Measurements from ENCODE around the gene HOPX. TPM values are rescaled to one million over a fixed set of nuclear protein-coding genes. Genes with fewer than 3 reads are reported as not detected.
"Not testable (repeated sequence)": the region's sequence is repeated elsewhere in the genome, so short reads cannot be mapped to it uniquely, and the experiment has no call there.

Gene HOPX
- total and polyA plus RNA-seq, 4 experiments from 2014 or later = 16.9 to 163 (median 73.6) TPM

DNA sequence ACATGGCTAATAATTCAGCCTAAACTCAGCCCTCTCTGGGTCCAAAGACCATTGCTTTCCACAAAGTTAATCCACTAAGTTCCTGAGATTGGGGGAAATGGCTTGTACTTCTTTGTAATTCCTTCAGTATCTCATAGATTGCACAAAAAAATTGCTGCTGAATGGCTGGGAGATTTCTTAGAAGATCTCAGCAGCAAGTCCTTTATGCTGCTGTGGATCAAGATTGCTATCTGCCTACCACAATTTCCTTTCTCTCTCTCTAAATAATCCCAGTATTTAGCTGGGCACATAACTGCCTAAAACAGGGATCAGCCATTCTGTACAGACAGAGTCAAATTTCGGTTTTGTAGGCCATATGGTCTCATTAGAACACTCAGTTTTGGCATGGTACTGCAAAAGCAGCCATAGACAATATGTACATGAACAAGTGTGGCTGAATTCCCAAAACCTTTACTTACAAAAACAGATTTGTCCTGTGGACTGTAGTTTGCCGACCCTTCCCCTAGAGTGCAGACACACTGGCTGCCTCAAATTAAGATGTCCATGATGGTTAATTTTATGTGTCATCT is 18.5 kb upstream of the HOPX start:
- Histone ChIP-seq H3K36me3 (ENCODE audit: insufficient read depth, low read length) (no peaks in the 10 kb centered on the region), H3K9me3 (ENCODE audit: control insufficient read depth in 1 of 2, low read length in 2 of 2) (no peaks in the 10 kb centered on the region), H3K4me1 (ENCODE audit: insufficient read depth, low read length) (no peaks in the 10 kb centered on the region), H3K27ac (ENCODE audit: low read depth, low read length) (no peak overlapping the region), H3K4me3 (ENCODE audit: low read length in 2 of 2) (no peak overlapping the region), H3K27me3 (ENCODE audit: insufficient read depth, low read length) (peaks cover 5% of the 10 kb centered on the region)
- intact Hi-C loops (cut with micrococcal nuclease) = no loop called here
- ChIA-PET CTCF (ENCODE audit: partially characterized antibody) (no interaction called here), POLR2A (ENCODE audit: partially characterized antibody) (no interaction called here)
- Mint-ChIP-seq H3K9me3 (no peaks in the 10 kb centered on the region), H3K4me1 (peaks cover 0 to 5% (median 2%) of the 10 kb centered on the region in 4 donors), H3K36me3 (no peaks in the 10 kb centered on the region), H3K27me3 (no peaks in the 10 kb centered on the region), H3K27ac (no peak overlapping the region), H3K4me3 (no peak overlapping the region)
- DNase-seq = no peak

DNA sequence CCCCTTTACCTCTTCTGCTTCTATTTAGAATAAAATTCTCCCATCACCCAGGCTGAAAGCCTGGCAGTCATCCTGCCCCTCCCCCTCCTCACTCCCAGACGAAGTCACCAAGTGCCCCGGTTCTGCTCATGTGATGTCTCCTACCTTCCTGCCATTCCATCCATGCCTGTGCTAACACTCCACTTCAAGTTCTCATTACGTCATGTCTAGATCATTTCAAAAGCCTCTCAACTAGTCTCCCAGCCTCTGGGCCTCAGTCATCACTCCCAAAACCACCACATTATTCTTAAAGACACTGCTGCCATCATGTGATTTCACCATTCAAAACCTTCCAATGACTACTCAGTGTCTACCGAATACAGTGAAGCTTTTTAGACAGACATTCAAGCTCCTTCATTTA is 17.2 kb upstream of the HOPX start:
- Mint-ChIP-seq H3K4me1 (peaks cover 0 to 5% (median 2%) of the 10 kb centered on the region in 4 donors), H3K36me3 (no peaks in the 10 kb centered on the region), H3K9me3 (no peaks in the 10 kb centered on the region), H3K4me3 (no peak overlapping the region), H3K27ac (no peak overlapping the region), H3K27me3 (no peaks in the 10 kb centered on the region)
- Histone ChIP-seq H3K4me1 (ENCODE audit: insufficient read depth, low read length) (no peaks in the 10 kb centered on the region), H3K36me3 (ENCODE audit: insufficient read depth, low read length) (no peaks in the 10 kb centered on the region), H3K4me3 (ENCODE audit: low read length in 2 of 2) (no peak overlapping the region), H3K27me3 (ENCODE audit: insufficient read depth, low read length) (peaks cover 5% of the 10 kb centered on the region), H3K27ac (ENCODE audit: low read depth, low read length) (no peak overlapping the region), H3K9me3 (ENCODE audit: control insufficient read depth in 1 of 2, low read length in 2 of 2) (no peaks in the 10 kb centered on the region)
- POLR2A ChIA-PET (ENCODE audit: partially characterized antibody) = no interaction called here
- no peak for DNase-seq
- intact Hi-C loops (cut with micrococcal nuclease) = no loop called here
- CTCF ChIA-PET (ENCODE audit: partially characterized antibody) = no interaction called here

DNA sequence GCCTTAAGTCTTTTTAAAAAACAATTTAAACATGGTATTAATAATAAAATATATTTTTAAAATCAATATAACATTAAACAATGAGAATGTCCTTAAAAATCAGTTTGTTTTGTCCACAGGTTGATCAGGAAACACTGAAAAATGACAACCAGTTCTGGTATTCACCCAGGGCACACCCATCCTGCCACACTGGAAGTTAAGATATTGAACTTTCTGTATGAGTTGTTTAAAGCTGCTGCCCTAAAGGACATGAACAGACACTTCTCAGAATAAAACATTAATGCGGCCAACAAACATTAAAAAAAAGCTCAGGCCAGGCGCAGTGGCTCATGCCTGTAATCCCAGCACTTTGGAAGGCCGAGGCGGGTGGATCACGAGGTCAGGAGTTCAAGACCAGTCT is 15.0 kb upstream of the HOPX start:
- Histone ChIP-seq H3K36me3 (ENCODE audit: insufficient read depth, low read length) (no peaks in the 10 kb centered on the region), H3K27me3 (ENCODE audit: insufficient read depth, low read length) (peaks cover 5% of the 10 kb centered on the region), H3K27ac (ENCODE audit: low read depth, low read length) (no peak overlapping the region), H3K9me3 (ENCODE audit: control insufficient read depth in 1 of 2, low read length in 2 of 2) (no peaks in the 10 kb centered on the region), H3K4me1 (ENCODE audit: insufficient read depth, low read length) (no peaks in the 10 kb centered on the region), H3K4me3 (ENCODE audit: low read length in 2 of 2) (no peak overlapping the region)
- H3K36me3 Mint-ChIP-seq = no peaks in the 10 kb centered on the region
- intact Hi-C loops (cut with micrococcal nuclease) = no loop called here
- H3K4me1 Mint-ChIP-seq = peaks cover 0 to 5% (median 2%) of the 10 kb centered on the region in 4 donors
- no peak for DNase-seq
- H3K27me3 Mint-ChIP-seq = peaks cover 0 to 3% of the 10 kb centered on the region in 2 donors
- H3K9me3 Mint-ChIP-seq = no peaks in the 10 kb centered on the region
- ChIA-PET CTCF (ENCODE audit: partially characterized antibody) (interaction anchor here (1.1 kb wide), 1 partner anchor 9 kb away, joined by 3 read pairs; no protein-coding TSS in a partner anchor), POLR2A (ENCODE audit: partially characterized antibody) (no interaction called here)
- no peak overlapping the region for H3K4me3 Mint-ChIP-seq
- H3K27ac Mint-ChIP-seq = no peak overlapping the region

DNA sequence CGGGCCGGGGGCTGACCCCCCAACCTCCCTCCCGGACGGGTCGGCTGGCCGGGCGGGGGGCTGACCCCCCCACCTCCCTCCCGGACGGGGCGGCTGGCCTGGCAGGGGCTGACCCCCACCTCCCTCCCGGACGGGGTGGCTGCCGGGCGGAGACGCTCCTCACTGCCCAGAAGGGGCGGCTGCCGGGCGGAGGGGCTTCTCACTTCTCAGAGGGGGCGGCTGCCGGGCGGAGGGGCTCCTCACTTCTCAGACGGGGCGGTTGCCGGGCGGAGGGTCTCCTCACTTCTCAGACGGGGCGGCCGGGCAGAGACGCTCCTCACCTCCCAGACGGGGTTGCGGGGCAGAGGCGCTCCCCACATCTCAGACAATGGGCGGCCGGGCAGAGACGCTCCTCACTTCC is 12.4 kb upstream of the HOPX start:
- H3K36me3 ChIP-seq (ENCODE audit: insufficient read depth, low read length); H3K9me3 Mint-ChIP-seq; H3K4me1 ChIP-seq (ENCODE audit: insufficient read depth, low read length); H3K27ac Mint-ChIP-seq; intact Hi-C loops (cut with micrococcal nuclease); H3K4me1 Mint-ChIP-seq; DNase-seq; H3K9me3 ChIP-seq (ENCODE audit: control insufficient read depth in 1 of 2, low read length in 2 of 2); CTCF ChIA-PET (ENCODE audit: partially characterized antibody); H3K36me3 Mint-ChIP-seq; H3K27me3 ChIP-seq (ENCODE audit: insufficient read depth, low read length); POLR2A ChIA-PET (ENCODE audit: partially characterized antibody); H3K4me3 ChIP-seq (ENCODE audit: low read length in 2 of 2); H3K27me3 Mint-ChIP-seq; H3K4me3 Mint-ChIP-seq; H3K27ac ChIP-seq (ENCODE audit: low read depth, low read length): not testable (repeated sequence)

DNA sequence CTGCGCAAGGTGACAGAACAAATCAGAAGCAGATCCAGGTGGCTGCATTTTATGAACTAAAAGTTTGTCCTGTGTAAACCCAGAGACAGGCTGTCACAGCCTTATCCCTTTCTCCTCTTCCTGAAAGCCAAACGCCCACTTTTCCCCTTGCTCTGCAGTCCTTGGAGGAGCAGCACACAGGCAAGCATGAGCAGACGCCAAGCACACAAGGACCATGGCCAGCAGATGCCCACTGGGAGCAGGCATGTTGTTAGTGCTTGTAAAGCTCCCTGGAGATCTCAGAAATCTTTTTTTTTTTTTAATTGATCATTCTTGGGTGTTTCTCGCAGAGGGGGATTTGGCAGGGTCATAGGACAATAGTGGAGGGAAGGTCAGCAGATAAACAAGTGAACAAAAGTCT is 11.5 kb upstream of the HOPX start:
- POLR2A ChIA-PET (ENCODE audit: partially characterized antibody) = no interaction called here
- Histone ChIP-seq H3K27me3 (ENCODE audit: insufficient read depth, low read length) (peaks cover 5% of the 10 kb centered on the region), H3K4me3 (ENCODE audit: low read length in 2 of 2) (no peak overlapping the region), H3K4me1 (ENCODE audit: insufficient read depth, low read length) (no peaks in the 10 kb centered on the region), H3K9me3 (ENCODE audit: control insufficient read depth in 1 of 2, low read length in 2 of 2) (no peaks in the 10 kb centered on the region), H3K27ac (ENCODE audit: low read depth, low read length) (no peak overlapping the region), H3K36me3 (ENCODE audit: insufficient read depth, low read length) (no peaks in the 10 kb centered on the region)
- Mint-ChIP-seq H3K36me3 (no peaks in the 10 kb centered on the region), H3K4me3 (no peak overlapping the region), H3K27me3 (peaks cover 3% of the 10 kb centered on the region in 2 donors), H3K4me1 (peaks cover 0 to 2% (median 0%) of the 10 kb centered on the region in 4 donors), H3K9me3 (no peaks in the 10 kb centered on the region), H3K27ac (no peak overlapping the region)
- intact Hi-C loops (cut with micrococcal nuclease) = no loop called here
- CTCF ChIA-PET (ENCODE audit: partially characterized antibody) = no interaction called here
- no peak for DNase-seq

DNA sequence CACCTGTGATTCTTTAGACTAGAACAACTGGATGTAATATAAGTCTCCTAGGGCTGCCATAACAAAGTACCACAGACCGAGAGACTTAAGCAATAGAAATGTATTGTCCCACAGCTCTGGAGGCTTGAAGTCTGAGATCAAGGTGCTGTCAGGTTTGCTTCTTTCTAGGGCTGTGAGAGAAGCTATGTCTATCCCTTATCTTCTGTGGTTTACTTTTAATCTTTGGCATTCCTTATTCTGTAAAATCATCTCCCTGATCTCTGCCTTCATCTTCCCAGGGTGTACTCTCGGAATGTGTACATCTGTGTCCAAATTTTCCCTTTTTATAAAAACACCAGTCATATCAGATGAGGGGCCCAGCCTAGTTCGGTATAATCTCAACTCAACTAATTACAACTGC is 10.3 kb upstream of the HOPX start:
- Mint-ChIP-seq H3K4me3 (no peak overlapping the region), H3K9me3 (no peaks in the 10 kb centered on the region), H3K4me1 (peaks cover 0 to 2% (median 0%) of the 10 kb centered on the region in 4 donors), H3K36me3 (no peaks in the 10 kb centered on the region), H3K27me3 (peaks cover 3% of the 10 kb centered on the region in 2 donors), H3K27ac (no peak overlapping the region)
- intact Hi-C loops (cut with micrococcal nuclease) = no loop called here
- no peak overlapping the region for H3K27ac ChIP-seq (ENCODE audit: low read depth, low read length)
- POLR2A ChIA-PET (ENCODE audit: partially characterized antibody) = no interaction called here
- CTCF ChIA-PET (ENCODE audit: partially characterized antibody) = no interaction called here
- no peak overlapping the region for H3K4me3 ChIP-seq (ENCODE audit: low read length in 2 of 2)
- no peaks in the 10 kb centered on the region for H3K9me3 ChIP-seq (ENCODE audit: control insufficient read depth in 1 of 2, low read length in 2 of 2)
- peaks cover 5% of the 10 kb centered on the region for H3K27me3 ChIP-seq (ENCODE audit: insufficient read depth, low read length)
- H3K4me1 ChIP-seq (ENCODE audit: insufficient read depth, low read length) = no peaks in the 10 kb centered on the region
- no peak for DNase-seq
- no peaks in the 10 kb centered on the region for H3K36me3 ChIP-seq (ENCODE audit: insufficient read depth, low read length)

DNA sequence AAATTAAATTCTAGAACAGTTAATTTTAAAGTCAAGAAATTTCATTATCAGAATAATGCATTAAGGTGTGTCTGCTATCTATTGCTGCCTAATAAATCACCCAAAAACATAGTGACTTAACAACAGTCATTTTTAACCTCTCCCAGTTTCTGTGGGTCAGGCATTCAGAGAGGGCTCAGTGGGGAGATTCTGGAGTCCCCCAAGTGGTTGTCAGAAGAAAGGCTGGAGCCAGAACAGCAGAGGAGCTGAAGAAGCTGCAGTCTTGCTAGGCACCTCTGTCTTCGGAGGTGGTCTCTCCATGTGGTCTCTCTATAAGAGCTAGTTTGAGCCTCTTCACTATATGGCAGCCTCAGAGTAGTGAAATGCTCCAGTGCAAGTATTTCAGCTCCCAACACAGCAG is 9.3 kb upstream of the HOPX start:
- CTCF ChIA-PET (ENCODE audit: partially characterized antibody) = no interaction called here

More for the DNA sequence above, 9.3 kb upstream of the HOPX start:
- intact Hi-C loops (cut with micrococcal nuclease) = no loop called here
- H3K4me1 Mint-ChIP-seq = no peaks in the 10 kb centered on the region
- DNase-seq = no peak
- Histone ChIP-seq H3K27me3 (ENCODE audit: insufficient read depth, low read length) (peaks cover 4% of the 10 kb centered on the region), H3K36me3 (ENCODE audit: insufficient read depth, low read length) (no peaks in the 10 kb centered on the region), H3K4me1 (ENCODE audit: insufficient read depth, low read length) (no peaks in the 10 kb centered on the region), H3K4me3 (ENCODE audit: low read length in 2 of 2) (no peak overlapping the region), H3K9me3 (ENCODE audit: control insufficient read depth in 1 of 2, low read length in 2 of 2) (no peaks in the 10 kb centered on the region), H3K27ac (ENCODE audit: low read depth, low read length) (no peak overlapping the region)
- H3K4me3 Mint-ChIP-seq = no peak overlapping the region
- POLR2A ChIA-PET (ENCODE audit: partially characterized antibody) = no interaction called here
- peaks cover 4% of the 10 kb centered on the region in 2 donors for H3K27me3 Mint-ChIP-seq
- no peak overlapping the region for H3K27ac Mint-ChIP-seq
- no peaks in the 10 kb centered on the region for H3K36me3 Mint-ChIP-seq
- H3K9me3 Mint-ChIP-seq = no peaks in the 10 kb centered on the region
